Measurements from ENCODE around the gene NAA80.

DNA sequence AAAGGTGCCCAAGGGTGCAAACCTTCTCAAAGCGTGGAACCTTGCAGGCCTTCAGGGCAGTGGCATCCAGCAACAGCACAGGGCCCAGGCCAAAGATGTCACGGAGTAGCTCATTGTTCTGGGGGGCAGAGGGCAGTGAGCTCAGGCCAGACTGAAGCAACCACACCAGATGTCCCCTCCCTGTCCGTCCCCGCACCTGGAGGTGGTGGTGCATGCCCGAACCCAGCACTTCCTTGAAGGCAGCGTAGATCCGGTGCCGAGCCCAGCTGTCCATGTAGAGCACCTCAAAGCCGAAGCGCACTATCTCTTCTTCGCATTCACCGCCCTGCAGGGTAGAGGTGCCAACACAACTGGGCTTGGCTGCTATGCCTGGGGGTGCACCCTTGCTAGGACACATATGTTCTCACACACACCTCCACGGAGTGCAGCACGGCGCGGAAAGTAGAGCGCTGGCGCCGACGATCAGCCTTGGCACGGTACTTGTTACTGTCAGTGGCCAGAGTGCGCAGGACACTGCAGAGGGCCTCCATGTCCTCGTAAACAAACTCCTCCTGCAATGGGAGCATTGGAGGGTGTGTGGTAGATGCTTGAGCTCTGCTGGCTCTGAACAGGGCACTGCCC, 10.7 kb downstream of the NAA80 start:
- TF ChIP-seq CTCF (IDR thresholded peaks at IDR 0.05): no peak
- no peak for TF ChIP-seq CHD2 (IDR thresholded peaks at IDR 0.05; ENCODE audit: low read length, partially characterized antibody)
- no peak for TF ChIP-seq YY1 (IDR thresholded peaks at IDR 0.05; ENCODE audit: low read depth)
- TF ChIP-seq GABPA (IDR thresholded peaks at IDR 0.05; ENCODE audit: low read depth): no peak
- TF ChIP-seq EZH2phosphoT487 (IDR thresholded peaks at IDR 0.05; ENCODE audit: borderline replicate concordance, low read depth): no peak
- no peak for TF ChIP-seq POLR2AphosphoS5 (IDR thresholded peaks at IDR 0.05; ENCODE audit: low read depth, low read length)
- no peak for TF ChIP-seq USF2 (IDR thresholded peaks at IDR 0.05; ENCODE audit: borderline replicate concordance, low read depth, low read length)
- TF ChIP-seq IRF3 (IDR thresholded peaks at IDR 0.05; ENCODE audit: low read depth, low read length): no peak
- no peak for TF ChIP-seq USF1 (IDR thresholded peaks at IDR 0.05; ENCODE audit: borderline replicate concordance, low read depth)
- no peak for TF ChIP-seq FOXM1 (IDR thresholded peaks at IDR 0.05; ENCODE audit: low read depth)
- no peak for TF ChIP-seq RFX5 (IDR thresholded peaks at IDR 0.05; ENCODE audit: low read length)
- TF ChIP-seq, protein P1, sequence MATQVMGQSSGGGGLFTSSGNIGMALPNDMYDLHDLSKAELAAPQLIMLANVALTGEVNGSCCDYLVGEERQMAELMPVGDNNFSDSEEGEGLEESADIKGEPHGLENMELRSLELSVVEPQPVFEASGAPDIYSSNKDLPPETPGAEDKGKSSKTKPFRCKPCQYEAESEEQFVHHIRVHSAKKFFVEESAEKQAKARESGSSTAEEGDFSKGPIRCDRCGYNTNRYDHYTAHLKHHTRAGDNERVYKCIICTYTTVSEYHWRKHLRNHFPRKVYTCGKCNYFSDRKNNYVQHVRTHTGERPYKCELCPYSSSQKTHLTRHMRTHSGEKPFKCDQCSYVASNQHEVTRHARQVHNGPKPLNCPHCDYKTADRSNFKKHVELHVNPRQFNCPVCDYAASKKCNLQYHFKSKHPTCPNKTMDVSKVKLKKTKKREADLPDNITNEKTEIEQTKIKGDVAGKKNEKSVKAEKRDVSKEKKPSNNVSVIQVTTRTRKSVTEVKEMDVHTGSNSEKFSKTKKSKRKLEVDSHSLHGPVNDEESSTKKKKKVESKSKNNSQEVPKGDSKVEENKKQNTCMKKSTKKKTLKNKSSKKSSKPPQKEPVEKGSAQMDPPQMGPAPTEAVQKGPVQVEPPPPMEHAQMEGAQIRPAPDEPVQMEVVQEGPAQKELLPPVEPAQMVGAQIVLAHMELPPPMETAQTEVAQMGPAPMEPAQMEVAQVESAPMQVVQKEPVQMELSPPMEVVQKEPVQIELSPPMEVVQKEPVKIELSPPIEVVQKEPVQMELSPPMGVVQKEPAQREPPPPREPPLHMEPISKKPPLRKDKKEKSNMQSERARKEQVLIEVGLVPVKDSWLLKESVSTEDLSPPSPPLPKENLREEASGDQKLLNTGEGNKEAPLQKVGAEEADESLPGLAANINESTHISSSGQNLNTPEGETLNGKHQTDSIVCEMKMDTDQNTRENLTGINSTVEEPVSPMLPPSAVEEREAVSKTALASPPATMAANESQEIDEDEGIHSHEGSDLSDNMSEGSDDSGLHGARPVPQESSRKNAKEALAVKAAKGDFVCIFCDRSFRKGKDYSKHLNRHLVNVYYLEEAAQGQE (IDR thresholded peaks at IDR 0.05; ENCODE audit: low read depth, low read length): no peak

Data from SK-N-SH (cell line).